Lower leg skin (tissue), 4 donors: Measurements from ENCODE around the gene PTCD2. TPM values are rescaled to one million over a fixed set of nuclear protein-coding genes. Genes with fewer than 3 reads are reported as not detected.

ENCODE experiments used
- DNase-seq, 2 donors: peaks; one replicate each; pipeline ENCODE4 v3.0.0-alpha.2; 2019; ENCODE audit warnings: low spot score in 2 of 2
- H3K4me3 ChIP-seq: fragments of 200-600 bp; sonication (generic); 2 replicates; pipeline ENCODE4 v1.5.1; 2017; ENCODE audit warnings: mild to moderate bottlenecking, low read depth; ENCODE audit not compliant: poor library complexity, severe bottlenecking
- CTCF ChIP-seq, 3 donors: fragments of 450-650 bp; IDR thresholded peaks; one replicate each; pipeline ENCODE4 v1.5.1; 2016; ENCODE audit warnings: antibody characterized with exemption in 3 of 3, mild to moderate bottlenecking in 3 of 3, moderate library complexity in 2 of 3
- POLR2A ChIP-seq, 2 donors: fragments of 450-650 bp; IDR thresholded peaks; one replicate each; pipeline ENCODE4 v1.6.1; 2016 to 2017; ENCODE audit warnings: antibody characterized with exemption in 2 of 2, mild to moderate bottlenecking in 1 of 2, moderate library complexity in 1 of 2
- WGBS, 2 donors: methylation state at CpG; one replicate each; pipeline ENCODE4 v1.1.5; 2018; 5-methylcytosine and 5-hydroxymethylcytosine counted together
- intact Hi-C: fragments of 100-400 bp; cut with DNase I; formaldehyde crosslinking; loops from one replicate; pipeline ENCODE4 v1.15.0; 2023; ENCODE audit warnings: low total_unique reads
- total RNA-seq, 4 donors: library from RNA; depleted of rRNA; stranded (reverse); fragments of >200 nt; gene quantifications; one replicate each; pipeline ENCODE4 v1.1.0, GENCODE V29; 2016

PTCD2 gene
- total RNA-seq, 4 donors from 2014 or later: 7.2 to 12.5 (median 7.9) TPM

DNA sequence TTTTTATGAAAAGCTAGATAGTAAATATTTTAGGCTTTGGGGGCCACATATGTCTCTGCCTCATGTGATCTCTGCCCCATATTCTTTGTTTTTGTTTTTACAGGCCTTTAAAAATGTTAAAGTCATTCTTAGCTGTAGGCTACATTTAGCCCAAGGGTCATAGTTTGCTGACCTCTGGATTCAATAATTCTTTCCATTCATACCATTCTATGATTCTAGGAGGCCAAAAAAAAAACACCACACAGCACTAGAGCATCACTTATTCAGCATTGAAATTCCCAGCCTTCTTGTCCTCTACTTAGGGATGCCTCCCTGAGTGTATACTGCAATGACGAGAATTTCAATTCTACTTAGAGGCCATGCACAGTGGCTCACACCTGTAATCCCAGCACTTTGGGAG is 17.0 kb downstream of the PTCD2 start:
- intact Hi-C loops: no loop called here
- no peak for DNase-seq
- no peak overlapping the region for H3K4me3 ChIP-seq
- WGBS, 2 donors: 85 to 88% methylated on average over 1 of the region's 1 CpG
- no peak for TF ChIP-seq CTCF (IDR thresholded peaks at IDR 0.05)
- no peak for TF ChIP-seq POLR2A (IDR thresholded peaks at IDR 0.05)

GRCh38 chr5:72338689-72339209 is 18.6 kb downstream of the PTCD2 start:
- no peak overlapping the region for H3K4me3 ChIP-seq
- WGBS, 2 donors: 84 to 87% methylated on average over 4 of the region's 4 CpGs
- TF ChIP-seq POLR2A (IDR thresholded peaks at IDR 0.05) (no peak), CTCF (IDR thresholded peaks at IDR 0.05) (no peak)
- intact Hi-C loops: no loop called here
- DNase-seq: no peak

DNA sequence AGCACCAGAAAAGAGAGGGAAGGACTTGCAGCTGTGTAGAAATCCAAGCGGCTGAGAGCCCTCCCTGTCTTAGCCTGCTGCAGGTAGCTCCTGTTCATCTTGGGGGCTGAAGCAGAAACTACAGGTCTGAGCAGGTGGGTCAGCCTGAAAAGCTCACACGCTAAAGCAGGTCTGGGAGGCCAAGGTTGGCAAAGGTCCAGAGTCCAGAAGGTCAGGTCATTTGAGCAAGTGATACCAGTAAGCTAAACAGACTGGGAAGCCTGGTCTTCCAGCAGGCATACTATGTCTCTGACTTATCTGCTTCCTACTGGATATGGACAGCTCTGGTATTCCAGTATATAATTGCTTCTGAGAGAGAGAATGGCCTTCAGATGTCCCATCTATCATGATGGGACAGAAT is 26.2 kb downstream of the PTCD2 start:
- WGBS, 2 donors: 96 to 98% methylated on average over 2 of the region's 2 CpGs
- TF ChIP-seq POLR2A (IDR thresholded peaks at IDR 0.05) (no peak), CTCF (IDR thresholded peaks at IDR 0.05) (no peak)

DNA sequence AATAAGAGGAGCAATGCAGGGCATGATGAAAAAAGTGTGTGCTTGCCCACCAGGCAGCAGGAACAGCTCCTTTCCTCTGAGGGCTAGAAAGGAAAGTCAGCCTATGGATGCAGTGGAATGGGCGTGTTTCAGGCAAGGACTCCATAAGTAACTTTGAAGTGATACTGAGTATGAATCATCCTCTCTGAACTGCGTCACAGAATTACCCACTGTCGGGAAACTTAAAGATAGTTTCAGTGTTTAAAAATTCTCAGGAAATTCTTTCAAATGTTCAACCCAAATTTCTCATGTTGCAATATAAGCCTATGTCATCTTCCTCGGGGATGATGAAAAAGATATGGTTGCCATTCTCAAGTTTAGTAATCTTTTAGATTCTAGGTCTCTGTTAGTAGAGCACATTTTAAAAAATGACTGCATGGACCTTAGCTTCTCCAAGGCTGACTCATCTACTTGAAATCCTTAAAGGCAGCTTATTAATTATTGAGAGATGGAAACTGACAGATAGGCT is 27.7 kb downstream of the PTCD2 start:
- H3K4me3 ChIP-seq: no peak overlapping the region
- DNase-seq: no peak
- WGBS, 2 donors: 75 to 80% methylated on average over 4 of the region's 4 CpGs
- intact Hi-C loops: no loop called here
- TF ChIP-seq CTCF (IDR thresholded peaks at IDR 0.05): no peak
- TF ChIP-seq POLR2A (IDR thresholded peaks at IDR 0.05): no peak

More for the DNA sequence above, 26.2 kb downstream of the PTCD2 start:
- no peak for DNase-seq
- intact Hi-C loops: no loop called here
- H3K4me3 ChIP-seq: no peak overlapping the region

DNA sequence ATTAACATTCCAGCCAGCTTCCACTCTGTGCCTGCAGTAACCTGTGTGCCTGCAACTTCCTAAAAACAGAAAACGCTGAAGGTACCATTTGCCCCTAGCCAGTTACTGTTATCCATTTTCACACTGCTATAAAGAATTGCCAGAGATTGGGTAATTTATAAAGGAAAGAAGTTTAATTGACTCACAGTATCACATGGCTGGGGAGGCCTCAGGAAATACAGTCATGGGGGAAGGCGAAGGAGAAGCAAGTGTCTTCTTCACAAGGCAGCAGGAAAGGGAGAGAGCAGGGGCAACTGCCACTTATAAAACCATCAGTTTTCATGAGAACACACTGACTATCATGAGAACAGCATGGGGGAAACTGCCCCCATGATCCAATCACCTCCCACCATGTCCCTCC is 31.2 kb downstream of the PTCD2 start:
- DNase-seq: no peak
- TF ChIP-seq CTCF (IDR thresholded peaks at IDR 0.05): no peak
- TF ChIP-seq POLR2A (IDR thresholded peaks at IDR 0.05): no peak
- no peak overlapping the region for H3K4me3 ChIP-seq
- intact Hi-C loops: no loop called here
- WGBS, 2 donors: 89 to 94% methylated on average over 2 of the region's 2 CpGs

DNA sequence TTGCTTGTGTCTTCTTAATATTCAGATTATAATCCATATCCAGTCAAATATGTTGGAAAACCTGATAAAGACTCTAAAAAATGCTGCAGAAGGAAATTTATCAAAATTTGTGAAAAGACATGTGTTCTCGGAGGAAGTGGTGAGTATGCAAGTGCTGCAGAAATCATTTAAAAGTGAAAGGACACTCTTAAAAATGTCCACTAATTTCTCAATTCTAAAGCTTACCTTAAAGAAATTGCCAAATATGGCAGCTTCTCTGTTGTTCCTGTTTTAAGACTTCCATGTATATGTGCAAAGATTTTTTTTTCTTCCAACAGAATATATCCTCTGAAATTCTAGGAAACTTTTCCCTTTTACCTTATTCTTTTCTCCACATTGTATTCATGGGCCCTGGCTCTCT is 32.4 kb downstream of the PTCD2 start:
- H3K4me3 ChIP-seq: no peak overlapping the region
- 94 to 98% methylated on average over 1 of the region's 1 CpG for WGBS, 2 donors
- no peak for TF ChIP-seq POLR2A (IDR thresholded peaks at IDR 0.05)
- intact Hi-C loops: no loop called here
- DNase-seq: no peak
